Erythroblast (primary cell): ENCODE data around the gene ANO1.

Experiments
- GATA1 ChIP-seq: IDR thresholded peaks from 2 replicates; pipeline ENCODE4 v1.6.1; 2011; ENCODE audit warnings: low read depth, mild to moderate bottlenecking, control low read depth, low read length, moderate library complexity
- POLR2A ChIP-seq: IDR thresholded peaks from 2 replicates; pipeline ENCODE4 v1.6.1; 2011; ENCODE audit warnings: mild to moderate bottlenecking, low read length

DNA sequence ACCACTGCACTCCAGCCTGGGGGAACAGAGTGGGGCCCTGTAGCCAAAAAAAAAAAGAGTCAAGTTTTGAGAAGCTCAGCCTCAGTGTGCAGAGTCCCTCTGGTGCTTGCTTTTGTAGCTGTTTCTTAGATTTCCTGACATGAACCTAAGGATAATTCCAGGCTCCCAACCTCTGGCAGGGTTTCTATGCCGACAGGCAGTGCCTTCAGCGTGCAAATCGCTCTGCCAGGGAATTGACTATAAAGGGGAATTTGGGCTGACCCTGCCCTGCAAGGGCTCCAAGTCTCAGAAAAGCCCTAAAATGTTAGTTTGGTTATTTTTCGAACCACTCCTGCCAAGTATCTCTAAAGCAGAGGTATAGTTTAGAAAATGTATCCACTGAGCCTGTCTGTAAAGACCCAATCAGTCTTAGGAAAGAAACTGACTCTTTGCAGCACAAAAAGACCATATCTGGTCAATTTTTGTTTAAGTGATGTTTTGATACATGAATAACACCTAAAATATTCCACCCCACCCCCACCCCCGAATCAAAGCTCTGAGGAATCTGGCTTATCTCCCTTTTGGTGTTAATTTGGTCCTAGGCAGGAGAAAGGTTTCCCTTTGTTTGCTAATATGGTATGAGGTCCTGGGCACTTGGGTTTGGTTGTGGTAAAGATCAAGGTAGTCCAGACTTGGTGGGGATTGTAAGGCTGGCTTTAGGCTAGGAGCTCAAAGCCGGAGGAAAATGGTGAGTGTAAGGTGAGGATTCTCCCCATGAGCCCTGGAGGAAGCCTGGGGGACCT, 49.7 kb downstream of the ANO1 start:
- TF ChIP-seq POLR2A (no peak), GATA1 (no peak)
